ENCODE data around the gene MEP1A. TPM values are rescaled to one million over a fixed set of nuclear protein-coding genes. Genes with fewer than 3 reads are reported as not detected.
"Not testable (repeated sequence)": the region's sequence is repeated elsewhere in the genome, so short reads cannot be mapped to it uniquely, and the experiment has no call there.

The MEP1A gene
- not detected in 2 replicates for total RNA-seq
- polyA plus RNA-seq = not detected in 2 replicates

- Histone ChIP-seq H3K36me3 (no peaks in the 10 kb centered on the region), H3K9me3 (ENCODE audit: low read depth) (no peaks in the 10 kb centered on the region), H3K4me1 (ENCODE audit: low read depth) (no peaks in the 10 kb centered on the region), H3K27me3 (no peaks in the 10 kb centered on the region), H3K4me3 (no peak within 1 kb of the TSS), H3K27ac (no peak within 1 kb of the TSS)
- TF ChIP-seq CTCF (IDR thresholded peaks at IDR 0.05; ENCODE audit: low read depth, low read length) = no peak
- no peak for DNase-seq (ENCODE audit: low read depth in 1 of 2, low spot score in 1 of 2)
Measured at GRCh38 chr6:46793138-46793537, at the start of gene MEP1A. Gene MEP1A, plus strand, starts transcription at chr6:46793389. Its CDS starts 10 bp downstream, at chr6:46793399.

GRCh38 chr6:46743425-46744158, 49.6 kb upstream of the MEP1A start:
- H3K4me1 ChIP-seq (ENCODE audit: low read depth) = no peaks in the 10 kb centered on the region
- no peak for DNase-seq (ENCODE audit: low read depth in 1 of 2, low spot score in 1 of 2)
- peaks cover 16% of the 10 kb centered on the region for H3K27me3 ChIP-seq
- no peak overlapping the region for H3K4me3 ChIP-seq
- no peak for TF ChIP-seq CTCF (IDR thresholded peaks at IDR 0.05; ENCODE audit: low read depth, low read length)
- no peaks in the 10 kb centered on the region for H3K36me3 ChIP-seq
- H3K9me3 ChIP-seq (ENCODE audit: low read depth) = no peaks in the 10 kb centered on the region
- no peak overlapping the region for H3K27ac ChIP-seq

- H3K4me1 ChIP-seq (ENCODE audit: low read depth); H3K36me3 ChIP-seq; DNase-seq (ENCODE audit: low read depth in 1 of 2, low spot score in 1 of 2); H3K4me3 ChIP-seq; H3K27ac ChIP-seq; H3K9me3 ChIP-seq (ENCODE audit: low read depth): not testable (repeated sequence)
- H3K27me3 ChIP-seq = peaks cover 16% of the 10 kb centered on the region
Measured at GRCh38 chr6:46744159-46744725, 48.9 kb upstream of the MEP1A start.

- peaks cover 16% of the 10 kb centered on the region for H3K27me3 ChIP-seq
- H3K36me3 ChIP-seq = no peaks in the 10 kb centered on the region
- no peaks in the 10 kb centered on the region for H3K9me3 ChIP-seq (ENCODE audit: low read depth)
- no peak for TF ChIP-seq CTCF (IDR thresholded peaks at IDR 0.05; ENCODE audit: low read depth, low read length)
- H3K4me1 ChIP-seq (ENCODE audit: low read depth) = no peaks in the 10 kb centered on the region
- H3K27ac ChIP-seq = no peak overlapping the region
- no peak overlapping the region for H3K4me3 ChIP-seq
- no peak for DNase-seq (ENCODE audit: low read depth in 1 of 2, low spot score in 1 of 2)
Measured at GRCh38 chr6:46745973-46746372, 47.2 kb upstream of the MEP1A start.

GRCh38 chr6:46746696-46747095, 46.5 kb upstream of the MEP1A start, which contains the start of gene ANKRD66:
Gene ANKRD66, plus strand, starts transcription at chr6:46746933. Its CDS starts 5,016 bp downstream, at chr6:46751949.
- Histone ChIP-seq H3K4me1 (ENCODE audit: low read depth) (no peaks in the 10 kb centered on the region), H3K4me3 (no peak within 1 kb of the TSS), H3K27ac (no peak within 1 kb of the TSS), H3K9me3 (ENCODE audit: low read depth) (no peaks in the 10 kb centered on the region), H3K36me3 (no peaks in the 10 kb centered on the region), H3K27me3 (peaks cover 16% of the 10 kb centered on the region)
- no peak for TF ChIP-seq CTCF (IDR thresholded peaks at IDR 0.05; ENCODE audit: low read depth, low read length)
- no peak for DNase-seq (ENCODE audit: low read depth in 1 of 2, low spot score in 1 of 2)

GRCh38 chr6:46748940-46749503, 44.2 kb upstream of the MEP1A start:
- Histone ChIP-seq H3K36me3 (no peaks in the 10 kb centered on the region), H3K4me3 (no peak overlapping the region), H3K9me3 (ENCODE audit: low read depth) (no peaks in the 10 kb centered on the region), H3K27me3 (peaks cover 16% of the 10 kb centered on the region), H3K27ac (no peak overlapping the region), H3K4me1 (ENCODE audit: low read depth) (no peaks in the 10 kb centered on the region)
- no peak for DNase-seq (ENCODE audit: low read depth in 1 of 2, low spot score in 1 of 2)
- no peak for TF ChIP-seq CTCF (IDR thresholded peaks at IDR 0.05; ENCODE audit: low read depth, low read length)

Measured in cardiac muscle cell (in vitro differentiated cells and primary cell).